GM23338 (cell line): ENCODE data around the gene XRN1. TPM values are rescaled to one million over a fixed set of nuclear protein-coding genes. Genes with fewer than 3 reads are reported as not detected.
A peak's percentile ranks its signal among the peaks of the same experiment; 100 is the strongest.

Experiments used
- ATAC-seq: fragments of 200-7000 bp; cut with Tn5 transposase; 3 replicates; pipeline ENCODE4 v1.9.1; 2020
- DNase-seq: peaks from one replicate; pipeline ENCODE4 v3.0.0-alpha.2; 2015; ENCODE audit warnings: low spot score
- H2AFZ ChIP-seq: fragments of 200-600 bp; sonication (generic); 2 replicates; pipeline ENCODE4 v1.8.0; 2016; ENCODE audit warnings: antibody characterized with exemption, mild to moderate bottlenecking, moderate library complexity
- H3F3A ChIP-seq: fragments of 200-600 bp; sonication (generic); replicated peaks from 2 replicates; pipeline ENCODE4 v1.8.0; 2017; ENCODE audit warnings: antibody characterized with exemption, mixed run types, low read depth
- H3K27ac ChIP-seq: fragments of 200-600 bp; sonication (generic); 2 replicates; pipeline ENCODE4 v1.6.1; 2016; ENCODE audit warnings: low read depth
- H3K27me3 ChIP-seq: fragments of 200-600 bp; sonication (generic); 2 replicates; pipeline ENCODE4 v1.8.0; 2016; ENCODE audit warnings: mild to moderate bottlenecking, mixed run types, moderate library complexity; ENCODE audit not compliant: insufficient read depth
- H3K36me3 ChIP-seq: fragments of 200-600 bp; sonication (generic); 2 replicates; pipeline ENCODE4 v1.8.0; 2016; ENCODE audit warnings: mild to moderate bottlenecking; ENCODE audit not compliant: insufficient read depth
- H3K4me1 ChIP-seq: fragments of 200-600 bp; sonication (generic); 2 replicates; pipeline ENCODE4 v1.8.0; 2016; ENCODE audit warnings: mild to moderate bottlenecking, moderate library complexity; ENCODE audit not compliant: insufficient read depth
- H3K4me2 ChIP-seq: fragments of 200-600 bp; sonication (generic); 2 replicates; pipeline ENCODE4 v1.7.1; 2017; ENCODE audit warnings: mixed run types
- H3K4me3 ChIP-seq: fragments of 200-600 bp; sonication (generic); 2 replicates; pipeline ENCODE4 v1.6.1; 2016; ENCODE audit warnings: mixed run types
- H3K79me2 ChIP-seq: fragments of 200-600 bp; sonication (generic); replicated peaks from 2 replicates; pipeline ENCODE4 v1.8.0; 2017; ENCODE audit warnings: mild to moderate bottlenecking; ENCODE audit not compliant: insufficient read depth
- H3K9me2 ChIP-seq: fragments of 200-600 bp; sonication (generic); 2 replicates; pipeline ENCODE4 v1.8.0; 2017; ENCODE audit not compliant: insufficient read depth
- H4K20me1 ChIP-seq: fragments of 200-600 bp; sonication (generic); replicated peaks from 2 replicates; pipeline ENCODE4 v1.8.0; 2017; ENCODE audit warnings: mild to moderate bottlenecking; ENCODE audit not compliant: insufficient read depth
- H3K27ac Mint-ChIP-seq: 2 replicates; pipeline ENCODE4 v1.8.0; 2020; ENCODE audit warnings: inconsistent platforms, mild to moderate bottlenecking, moderate library complexity, mixed read lengths
- H3K27me3 Mint-ChIP-seq: 3 replicates; pipeline ENCODE4 v1.8.0; 2022; ENCODE audit warnings: low read depth, mild to moderate bottlenecking, moderate library complexity, mixed read lengths, inconsistent platforms; ENCODE audit not compliant: insufficient read depth, poor library complexity
- H3K36me3 Mint-ChIP-seq: 3 replicates; pipeline ENCODE4 v1.8.0; 2021; ENCODE audit warnings: low read depth, mild to moderate bottlenecking, inconsistent platforms, moderate library complexity, mixed read lengths
- H3K4me1 Mint-ChIP-seq: 3 replicates; pipeline ENCODE4 v1.8.0; 2020; ENCODE audit warnings: mild to moderate bottlenecking, inconsistent platforms, mixed read lengths
- H3K4me3 Mint-ChIP-seq: 3 replicates; pipeline ENCODE4 v1.8.0; 2021; ENCODE audit warnings: moderate library complexity, mild to moderate bottlenecking, inconsistent platforms, mixed read lengths
- H3K9me3 Mint-ChIP-seq: 3 replicates; pipeline ENCODE4 v1.8.0; 2020; ENCODE audit warnings: moderate library complexity, mild to moderate bottlenecking, inconsistent platforms, mixed read lengths
- CREB1 ChIP-seq: fragments of 250-450 bp; sonication (Bioruptor Pico); IDR thresholded peaks from 2 replicates; pipeline ENCODE4 v1.5.0; 2020; ENCODE audit warnings: low read depth, mild to moderate bottlenecking, moderate library complexity
- CTCF ChIP-seq, 2 experiments: fragments of 200-600 bp in 1 of 2; sonication (generic) in 1 of 2; conservative IDR thresholded peaks; 2 replicates each; pipeline versions ENCODE4 v1.5.1 to v1.6.1; 2016 to 2017; ENCODE audit warnings: antibody characterized with exemption in 2 of 2, low read depth in 2 of 2, mild to moderate bottlenecking in 2 of 2, moderate library complexity in 1 of 2
- ETS1 ChIP-seq: IDR thresholded peaks from 2 replicates; pipeline ENCODE4 v1.6.1; 2016; ENCODE audit warnings: antibody characterized with exemption
- EZH2 ChIP-seq: fragments of 200-600 bp; sonication (generic); IDR thresholded peaks from one replicate; pipeline ENCODE4 v1.8.0; 2017; ENCODE audit warnings: antibody characterized with exemption, mild to moderate bottlenecking, low read depth; ENCODE audit not compliant: unreplicated experiment
- EZH2phosphoT487 ChIP-seq: fragments of 200-600 bp; sonication (generic); IDR thresholded peaks from one replicate; pipeline ENCODE4 v1.8.1; 2018; ENCODE audit warnings: antibody characterized with exemption; ENCODE audit not compliant: unreplicated experiment
- JUNB ChIP-seq: IDR thresholded peaks from one replicate; pipeline ENCODE4 v1.6.1; 2016; ENCODE audit warnings: antibody characterized with exemption; ENCODE audit not compliant: unreplicated experiment
- NANOG ChIP-seq: IDR thresholded peaks from 2 replicates; pipeline ENCODE4 v1.6.1; 2016; ENCODE audit warnings: antibody characterized with exemption, borderline replicate concordance
- POLR2AphosphoS5 ChIP-seq: IDR thresholded peaks from 2 replicates; pipeline ENCODE4 v1.6.1; 2016; ENCODE audit warnings: antibody characterized with exemption, low read depth
- REST ChIP-seq: IDR thresholded peaks from one replicate; pipeline ENCODE4 v1.6.1; 2018; ENCODE audit warnings: antibody characterized with exemption; ENCODE audit not compliant: unreplicated experiment
- STAT1 ChIP-seq: IDR thresholded peaks from one replicate; pipeline ENCODE4 v1.6.1; 2016; ENCODE audit warnings: antibody characterized with exemption; ENCODE audit not compliant: unreplicated experiment
- ZNF114 ChIP-seq: fragments of 250-450 bp; sonication (Bioruptor Pico); IDR thresholded peaks from 2 replicates; pipeline ENCODE4 v1.5.0; 2020; ENCODE audit warnings: mild to moderate bottlenecking, moderate library complexity
- ZNF331 ChIP-seq: fragments of 250-450 bp; sonication (Bioruptor Pico); IDR thresholded peaks from 2 replicates; pipeline ENCODE4 v1.5.0; 2020; ENCODE audit warnings: low read depth, mild to moderate bottlenecking, moderate library complexity
- ZNF462 ChIP-seq: fragments of 250-450 bp; sonication (Bioruptor Pico); IDR thresholded peaks from 2 replicates; pipeline ENCODE4 v1.5.0; 2020; ENCODE audit warnings: mild to moderate bottlenecking, moderate library complexity
- polyA plus RNA-seq: library from polyadenylated mRNA; unstranded; fragments of >200 nt; fragmentation: Nextera tagmentation; extraction: Ambion mirVana; gene quantifications from 2 replicates; pipeline ENCODE4 v1.2.1, GENCODE V29; 2016
- total RNA-seq: library from RNA; depleted of rRNA; stranded (reverse); fragments of >200 nt; shearing (Covaris generic); gene quantifications from 2 replicates; pipeline ENCODE4 v1.2.3, GENCODE V29; 2014

The XRN1 gene
- total and polyA plus RNA-seq, 2 experiments from 2014 or later, result 10.9 to 16.6 TPM

- Histone ChIP-seq H3F3A (no peaks in the 10 kb centered on the region), H3K4me1 (no peaks in the 10 kb centered on the region; the same call in 1 of the 2 replicates), H3K4me3 (no peak overlapping the region), H3K27ac (0 out of 2 replicates have a peak overlapping the region, but pooled peaks have one; percentile 9), H4K20me1 (no peaks in the 10 kb centered on the region), H3K36me3 (no peaks in the 10 kb centered on the region), H2AFZ (no peak overlapping the region), H3K79me2 (no peaks in the 10 kb centered on the region), H3K9me2 (no peaks in the 10 kb centered on the region), H3K4me2 (no peak overlapping the region), H3K27me3 (no peaks in the 10 kb centered on the region)
- Mint-ChIP-seq H3K27me3 (peaks cover 2% of the 10 kb centered on the region), H3K36me3 (no peaks in the 10 kb centered on the region), H3K4me3 (no peak overlapping the region), H3K9me3 (no peaks in the 10 kb centered on the region), H3K27ac (no peak overlapping the region), H3K4me1 (peaks cover 3% of the 10 kb centered on the region; the same call in 1 of the 3 replicates)
- ATAC-seq, result no peak
- no peak for TF ChIP-seq ZNF331 (CRISPR knock-in tag)
- TF ChIP-seq ZNF462, result no peak
- no peak for TF ChIP-seq NANOG
- TF ChIP-seq EZH2, result no peak
- no peak for TF ChIP-seq STAT1
- no peak for TF ChIP-seq JUNB
- no peak for TF ChIP-seq ZNF114 (CRISPR knock-in tag)
- TF ChIP-seq CREB1 (CRISPR knock-in tag), result no peak
- TF ChIP-seq ETS1, result no peak
- TF ChIP-seq EZH2phosphoT487, result no peak
- TF ChIP-seq CTCF (conservative IDR thresholded peaks at IDR 0.05; ENCODE audit: low read depth in 2 of 2), result no peak
- TF ChIP-seq REST, result no peak
- TF ChIP-seq POLR2AphosphoS5, result no peak
- no peak for DNase-seq
Observed at GRCh38 chr3:142319094-142319493, 128.7 kb downstream of the XRN1 start.
